Activated CD8-positive, alpha-beta memory T cell treated with anti-CD3 and anti-CD28 coated beads, Interleukin-2, amount 50 U/mL, for 24 hours (primary cell): ENCODE data around the gene AEBP2.
"Not testable (repeated sequence)": the region's sequence is repeated elsewhere in the genome, so short reads cannot be mapped to it uniquely, and the experiment has no call there.

ENCODE experiments used
- DNase-seq: peaks from one replicate; pipeline ENCODE4 v3.0.0-alpha.2; 2020; ENCODE audit errors: extremely low read depth

The AEBP2 gene

DNA sequence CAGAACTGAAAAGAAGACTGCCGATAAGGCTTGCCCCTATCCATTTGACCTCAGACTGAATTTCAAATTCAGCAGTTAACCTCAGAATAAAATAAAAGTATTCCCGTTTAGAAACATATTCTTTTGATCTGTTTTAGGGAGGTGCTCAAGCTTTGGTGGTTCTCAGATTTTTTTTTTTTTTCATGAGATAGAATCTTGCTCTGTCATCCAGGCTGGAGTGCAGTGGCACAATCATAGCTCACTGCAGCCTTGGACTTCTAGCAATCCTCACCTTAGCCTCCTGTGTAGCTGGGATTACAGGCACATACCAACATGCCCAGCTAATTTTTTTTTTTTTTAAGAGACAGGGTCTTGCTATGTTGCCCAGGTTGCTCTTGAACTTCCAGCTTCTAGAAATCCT lies 15.5 kb downstream of the AEBP2 start:
- DNase-seq = no peak

DNA sequence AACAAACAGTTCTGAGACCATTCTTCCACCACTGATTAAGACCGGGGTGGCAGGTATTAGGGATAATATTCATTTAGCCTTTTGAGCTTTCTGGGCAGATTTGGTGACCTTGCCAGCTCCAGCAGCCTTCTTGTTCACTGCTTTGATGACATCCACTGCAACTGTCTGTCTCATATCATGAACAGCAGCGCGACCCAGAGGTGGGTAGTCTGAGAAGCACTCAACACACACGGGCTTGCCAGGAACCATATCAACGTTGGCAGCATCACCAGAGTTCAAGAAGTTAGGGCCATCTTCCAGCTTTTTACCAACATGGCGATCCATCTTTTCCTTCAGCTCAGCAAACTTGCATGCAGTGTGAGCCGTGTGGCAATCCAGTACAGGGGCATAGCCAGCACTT lies 16.9 kb downstream of the AEBP2 start:
- DNase-seq = no peak

DNA sequence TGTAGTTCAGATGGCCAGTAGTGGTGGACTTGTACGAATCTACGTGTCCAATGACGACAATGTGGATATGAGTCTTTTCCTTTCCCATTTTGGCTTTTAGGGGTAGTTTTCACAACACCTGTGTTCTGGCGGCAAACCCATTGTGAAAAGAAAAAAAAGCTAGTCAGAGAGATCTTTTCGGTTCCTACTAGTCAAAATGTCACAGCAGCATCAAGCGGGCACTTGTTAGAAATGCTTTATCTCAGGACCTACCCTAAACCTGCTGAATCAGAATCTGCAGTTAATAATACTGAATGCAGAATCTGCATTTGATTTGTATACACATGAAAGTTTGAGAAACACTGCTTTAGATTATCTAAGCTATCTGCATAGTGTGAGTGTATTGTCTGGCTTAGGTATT lies 18.3 kb downstream of the AEBP2 start:
- no peak for DNase-seq

DNA sequence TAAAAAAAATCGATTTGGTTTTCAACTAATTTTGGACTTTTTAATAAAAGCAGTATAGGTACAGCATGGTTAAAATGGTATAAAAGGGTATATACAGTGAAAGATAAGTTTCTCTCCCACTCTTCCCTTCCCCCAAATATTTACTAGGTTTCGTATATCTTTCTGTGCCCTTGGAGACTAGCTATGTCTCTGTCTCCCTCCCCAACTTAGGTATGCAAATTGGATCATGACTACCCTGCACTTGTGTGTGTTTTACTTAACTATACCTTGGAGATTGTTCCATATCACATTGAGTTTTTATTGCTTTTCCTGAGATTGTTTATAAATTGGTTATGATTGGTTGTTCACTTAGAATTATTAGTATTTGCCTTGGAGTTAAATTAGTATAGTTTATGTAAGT lies 19.4 kb downstream of the AEBP2 start:
- no peak for DNase-seq

DNA sequence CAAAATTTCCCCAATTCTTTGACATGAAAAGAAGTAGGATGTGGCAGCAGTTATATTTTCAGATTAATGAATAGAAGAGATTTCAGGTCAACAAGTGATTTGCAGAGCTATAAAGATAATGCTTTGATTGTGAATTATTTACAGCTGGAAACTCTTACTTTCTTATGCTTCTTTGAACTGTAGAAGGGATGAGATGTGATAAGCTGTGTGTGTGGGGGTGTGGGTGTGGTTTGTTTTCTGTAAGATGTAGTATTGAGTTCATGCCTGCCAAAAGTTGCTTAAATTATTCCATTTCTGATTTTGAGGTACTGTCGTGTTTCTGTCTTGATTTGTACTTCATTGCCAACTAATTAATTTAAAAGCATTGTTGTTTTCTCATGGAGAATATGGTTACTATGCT lies 22.7 kb downstream of the AEBP2 start:
- DNase-seq = no peak

DNA sequence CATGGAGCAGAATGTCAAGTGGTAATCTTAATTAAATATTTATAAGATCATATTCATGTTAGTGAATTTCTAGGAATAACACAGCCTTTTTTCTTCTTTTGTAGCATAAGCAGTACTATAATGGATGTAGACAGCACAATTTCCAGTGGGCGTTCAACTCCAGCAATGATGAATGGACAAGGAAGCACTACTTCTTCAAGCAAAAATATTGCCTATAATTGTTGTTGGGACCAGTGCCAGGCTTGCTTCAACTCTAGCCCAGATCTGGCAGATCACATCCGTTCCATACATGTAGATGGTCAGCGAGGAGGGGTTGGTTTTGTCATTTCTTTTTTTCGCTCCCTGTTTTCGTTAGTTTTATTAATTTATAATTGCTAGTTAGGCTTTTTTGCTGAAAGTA lies 23.1 kb downstream of the AEBP2 start:
- DNase-seq = no peak

DNA sequence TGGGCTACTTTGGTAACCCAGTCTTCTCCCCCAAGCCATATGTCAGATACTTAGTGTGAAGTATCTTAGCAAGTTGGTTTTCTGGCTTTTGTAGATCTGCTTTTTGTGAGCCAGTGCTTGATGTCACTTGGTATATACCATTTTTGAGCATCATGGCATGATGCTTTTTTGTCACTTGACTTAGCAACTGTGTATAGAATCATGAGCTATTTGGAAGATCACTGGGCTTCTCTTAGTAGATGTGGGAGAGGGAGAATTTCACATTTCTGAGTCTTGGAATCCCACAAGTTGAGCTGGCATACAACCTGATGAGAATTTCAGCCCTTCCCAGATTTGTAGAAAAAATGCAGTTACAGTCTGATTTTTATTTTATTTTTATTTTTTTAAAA lies 24.9 kb downstream of the AEBP2 start:
- no peak for DNase-seq

DNA sequence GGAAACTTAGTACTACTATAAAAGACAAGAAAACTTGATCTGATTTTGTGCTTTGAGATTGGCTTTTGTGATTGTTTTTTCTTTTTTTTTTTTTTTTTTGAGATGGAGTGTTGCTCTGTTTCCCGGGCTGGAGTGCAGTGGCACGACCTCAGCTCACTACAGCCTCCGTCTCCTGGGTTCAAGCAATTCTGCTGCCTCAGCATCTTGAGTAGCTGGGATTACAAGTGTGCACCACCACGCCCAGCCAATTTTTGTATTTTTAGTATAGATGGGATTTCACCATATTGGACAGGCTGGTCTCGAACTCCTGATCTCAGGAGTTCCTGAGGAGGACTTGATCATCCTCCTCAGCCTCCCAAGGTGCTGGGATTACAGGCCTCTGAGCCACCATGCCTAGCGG lies 26.4 kb downstream of the AEBP2 start:
- no peak for DNase-seq

DNA sequence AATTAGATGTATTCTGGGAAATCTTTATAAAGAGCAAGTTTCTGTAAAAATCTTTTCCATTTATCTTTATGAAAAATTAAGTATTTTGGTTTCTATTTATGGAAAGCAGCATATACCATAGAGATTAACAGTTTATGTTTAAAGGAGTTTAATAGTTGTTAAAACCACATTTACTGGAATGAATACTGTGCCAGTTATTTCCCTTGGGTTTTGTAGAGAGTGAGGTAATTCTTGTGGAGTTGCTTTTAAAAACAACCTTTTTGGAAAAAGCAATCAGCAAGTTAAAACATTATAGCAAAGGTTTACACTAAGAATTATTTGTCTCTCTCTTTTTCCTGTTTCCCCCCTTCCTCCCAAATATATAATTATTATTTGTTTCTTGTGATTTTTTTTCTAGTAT lies 34.9 kb downstream of the AEBP2 start:
- no peak for DNase-seq

DNA sequence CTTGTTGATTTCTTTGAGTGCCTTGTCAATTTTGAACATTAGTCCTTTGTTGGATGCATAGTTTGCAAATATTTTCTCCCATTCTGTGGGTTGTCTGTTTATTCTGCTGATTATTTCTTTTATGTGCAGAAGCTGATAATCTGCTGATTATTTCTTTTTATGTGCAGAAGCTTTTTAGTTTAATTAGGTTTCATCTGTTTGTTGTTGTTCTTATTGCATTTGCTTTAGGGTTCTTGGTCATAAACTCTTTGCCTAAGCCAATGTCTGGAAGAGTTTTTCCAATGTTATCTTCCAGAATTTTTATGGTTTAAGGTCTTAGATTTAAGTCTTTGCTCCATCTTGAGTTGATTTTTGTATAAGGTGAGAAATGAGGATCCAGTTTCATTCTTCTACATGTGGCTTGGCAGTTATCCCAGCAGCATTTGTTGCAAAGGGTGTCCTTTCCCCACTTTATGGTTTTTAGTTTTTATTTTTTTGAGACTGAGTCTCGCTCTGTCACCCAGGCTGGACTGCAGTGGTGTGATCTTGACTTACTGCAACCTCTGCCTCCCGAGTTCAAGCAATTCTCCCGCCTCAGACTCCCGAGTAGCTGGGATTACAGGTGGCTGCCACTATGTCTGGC lies 36.7 kb downstream of the AEBP2 start:
- DNase-seq = not testable (repeated sequence)

DNA sequence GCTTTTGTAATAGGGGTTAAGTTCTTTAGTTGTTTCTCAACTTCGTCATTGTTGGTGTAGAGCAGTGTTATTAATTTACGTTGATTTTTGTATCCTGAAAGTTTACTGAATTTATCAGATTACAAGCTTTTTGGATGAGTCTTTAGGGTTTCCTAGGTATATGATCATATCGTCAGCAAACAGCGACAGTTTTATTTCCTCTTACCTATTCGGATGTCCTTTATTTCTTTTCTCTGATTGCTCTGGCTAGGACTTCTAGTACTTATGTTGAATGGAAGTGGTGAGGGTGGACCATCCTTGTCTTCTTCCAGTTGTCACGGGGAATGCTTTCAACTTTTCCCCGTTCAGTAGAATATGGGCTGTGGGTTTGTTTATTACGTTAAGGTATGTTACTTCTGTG lies 37.8 kb downstream of the AEBP2 start:
- DNase-seq = no peak

DNA sequence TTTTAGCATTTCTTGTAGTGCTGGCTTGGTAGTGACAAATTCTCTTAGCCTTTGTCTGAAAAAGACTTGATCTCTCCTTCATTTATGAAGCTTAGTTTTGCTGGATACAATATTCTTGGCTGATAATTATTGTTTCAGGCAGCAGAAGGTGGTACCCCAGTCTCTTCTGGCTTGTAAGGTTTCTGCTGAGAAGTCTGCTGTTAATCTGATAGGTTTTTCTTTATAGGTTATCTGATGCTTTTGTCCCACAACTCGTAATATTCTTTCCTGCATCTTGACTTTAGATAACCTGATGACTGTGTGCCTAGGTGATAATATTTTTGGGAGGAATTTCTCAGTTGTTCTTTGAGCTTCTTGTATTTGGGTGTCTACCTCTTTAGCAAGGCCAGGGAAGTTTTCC lies 41.2 kb downstream of the AEBP2 start:
- DNase-seq = no peak

DNA sequence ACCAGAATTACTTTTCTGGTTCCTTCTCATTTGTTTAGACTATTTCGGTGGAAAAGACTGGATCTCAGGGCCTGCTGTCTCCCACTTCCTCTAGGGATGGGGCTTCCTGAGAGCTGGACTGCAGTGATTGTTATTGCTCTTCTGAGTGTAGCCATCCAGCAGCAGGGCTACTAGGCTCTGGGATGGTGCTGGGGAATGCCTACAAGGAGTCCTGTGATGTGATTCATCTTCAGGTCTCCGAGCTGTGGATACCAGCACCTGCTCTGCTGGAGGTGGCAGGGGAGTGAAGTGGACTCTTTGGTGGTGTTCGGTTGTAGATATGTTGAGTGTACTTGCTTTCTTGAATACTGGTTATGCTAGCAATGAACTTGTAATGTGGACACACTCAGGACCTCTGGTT lies 42.7 kb downstream of the AEBP2 start:
- no peak for DNase-seq

DNA sequence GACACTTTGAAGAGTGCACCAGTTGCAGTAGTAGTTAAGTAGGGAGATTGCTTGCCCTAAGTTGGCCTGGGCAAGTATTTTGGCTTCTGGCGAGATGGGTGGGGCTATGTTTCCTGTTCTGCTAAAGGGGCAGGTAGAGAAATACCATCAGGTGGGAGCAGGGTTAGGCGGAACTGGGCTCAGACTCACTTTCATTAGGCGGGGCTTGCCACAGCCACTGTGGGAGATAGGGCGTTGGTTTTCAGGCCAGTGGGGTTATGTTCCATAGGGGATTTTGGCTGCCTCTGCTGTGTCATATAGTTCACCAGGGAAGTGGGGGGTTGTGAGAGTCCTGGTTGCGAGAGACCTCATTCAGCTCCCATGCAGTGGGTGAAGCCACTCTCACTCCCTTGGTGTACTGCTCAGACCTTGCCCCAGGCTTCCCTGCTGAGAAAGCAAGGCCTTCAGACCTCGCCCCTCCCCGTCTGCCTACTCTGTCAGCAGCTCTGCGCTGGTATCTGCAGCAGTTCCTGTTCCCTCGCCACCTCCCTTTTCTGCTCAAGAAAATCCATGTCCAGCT lies 43.3 kb downstream of the AEBP2 start:
- peak; percentile 37 for DNase-seq

DNA sequence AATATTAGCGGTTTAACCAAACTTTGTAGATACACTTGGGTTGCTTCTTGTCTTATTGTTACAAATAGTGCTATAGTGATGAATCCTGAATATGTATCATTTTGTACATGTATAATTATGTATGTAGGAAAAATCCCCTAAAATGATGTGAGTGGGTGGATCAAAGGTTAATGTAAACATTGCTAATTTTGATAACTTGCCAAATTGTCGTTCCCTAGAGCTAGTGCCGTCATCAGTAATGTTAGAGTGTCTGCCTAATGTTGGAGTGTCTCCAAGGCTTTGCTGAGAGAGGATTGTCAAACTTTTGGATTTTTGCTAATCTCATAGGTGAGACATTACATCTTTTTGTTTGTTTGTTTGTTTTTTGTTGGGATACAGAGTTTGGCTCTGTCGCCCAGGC lies 44.4 kb downstream of the AEBP2 start:
- no peak for DNase-seq

DNA sequence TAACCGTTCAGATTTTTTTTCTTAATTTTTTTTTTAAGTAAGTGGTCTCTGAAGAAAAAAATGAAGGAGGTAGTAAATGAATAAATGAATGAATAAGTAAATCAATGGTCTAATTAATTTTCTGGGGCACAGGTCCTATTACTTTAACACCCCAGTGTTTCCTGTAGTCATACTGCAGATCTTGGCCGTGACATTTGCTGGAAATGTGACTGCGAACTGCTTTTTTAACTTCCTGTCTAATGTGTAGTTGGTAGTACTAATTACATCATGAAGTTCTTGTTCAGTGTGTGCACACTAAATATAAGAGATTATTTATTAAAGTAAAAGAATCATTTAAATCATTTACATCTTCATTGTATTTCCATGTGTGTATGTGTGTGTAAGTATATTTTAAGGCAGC lies 45.4 kb downstream of the AEBP2 start:
- no peak for DNase-seq

DNA sequence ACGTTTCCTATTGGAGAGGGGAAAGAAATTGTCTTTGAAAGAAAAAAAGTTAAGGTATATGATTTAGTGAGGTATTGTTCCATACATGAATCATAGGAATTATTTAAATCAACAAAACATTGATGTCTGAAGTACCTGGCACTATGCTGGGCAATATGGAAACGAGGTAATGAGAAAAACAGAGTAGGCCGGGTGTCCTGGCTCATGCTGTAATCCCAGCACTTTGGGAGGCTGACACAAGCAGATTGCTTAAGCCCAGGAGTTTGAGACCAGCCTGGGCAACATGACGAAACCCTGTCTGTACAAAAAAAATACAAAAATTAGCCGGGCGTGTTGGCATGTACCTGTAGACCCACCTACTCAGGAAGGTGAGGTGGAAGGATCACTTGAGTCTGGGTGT lies 45.9 kb downstream of the AEBP2 start:
- DNase-seq = no peak

DNA sequence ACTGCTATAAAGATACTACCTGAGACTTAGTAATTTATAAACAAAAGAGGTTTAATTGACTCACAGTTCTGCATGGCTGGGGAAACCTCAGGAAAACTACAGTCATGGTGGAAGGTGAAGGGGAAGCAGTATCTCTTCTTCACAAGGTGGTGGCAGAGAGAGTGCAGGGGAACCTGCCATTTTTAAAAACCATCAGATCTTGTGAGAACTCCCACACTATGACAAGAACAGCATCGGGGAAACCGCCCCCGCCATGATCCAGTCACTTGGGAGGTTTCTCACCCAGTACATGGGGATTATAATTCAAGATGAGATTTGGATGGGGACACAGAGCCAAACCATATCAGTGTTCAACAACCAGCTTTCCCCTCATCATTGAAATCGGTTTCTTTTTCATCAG lies 49.9 kb downstream of the AEBP2 start:
- no peak for DNase-seq

DNA sequence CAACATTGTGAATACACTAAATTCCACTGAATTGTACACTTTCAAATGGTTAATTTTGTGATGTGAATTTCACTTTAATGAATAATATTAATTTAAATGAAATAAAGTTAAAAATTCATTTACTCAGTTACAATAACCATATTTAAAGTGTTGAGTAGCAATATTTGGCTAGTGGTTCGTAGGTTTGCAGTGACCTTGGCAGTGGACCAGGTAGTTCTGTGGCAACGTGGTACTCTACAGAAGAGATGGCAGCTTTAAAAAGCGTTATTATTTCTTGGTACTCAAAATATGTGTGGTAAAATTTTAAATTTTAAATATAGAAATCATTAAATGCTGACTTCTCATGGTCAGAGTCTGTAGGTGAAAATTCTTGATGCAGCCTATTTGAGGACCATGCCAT lies 51.6 kb downstream of the AEBP2 start:
- DNase-seq = no peak

DNA sequence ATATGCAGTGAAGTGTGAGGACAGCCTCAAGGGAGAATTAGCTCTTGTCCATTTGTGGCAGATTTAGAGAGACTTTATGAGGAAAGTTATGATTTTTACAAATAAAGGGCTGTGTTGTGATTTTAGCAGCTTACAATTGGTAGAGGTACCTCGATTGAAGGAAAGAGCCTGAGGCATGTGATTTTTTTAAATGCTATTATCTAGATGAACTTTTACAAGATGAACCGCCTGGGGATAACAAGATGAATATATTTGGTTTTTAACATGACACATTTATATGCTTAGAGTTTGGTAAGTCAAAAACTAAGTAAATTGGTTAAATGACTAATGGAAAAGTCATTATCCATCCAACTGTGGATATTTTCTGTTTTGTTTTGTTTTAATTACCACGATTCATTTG lies 52.6 kb downstream of the AEBP2 start:
- no peak for DNase-seq

DNA sequence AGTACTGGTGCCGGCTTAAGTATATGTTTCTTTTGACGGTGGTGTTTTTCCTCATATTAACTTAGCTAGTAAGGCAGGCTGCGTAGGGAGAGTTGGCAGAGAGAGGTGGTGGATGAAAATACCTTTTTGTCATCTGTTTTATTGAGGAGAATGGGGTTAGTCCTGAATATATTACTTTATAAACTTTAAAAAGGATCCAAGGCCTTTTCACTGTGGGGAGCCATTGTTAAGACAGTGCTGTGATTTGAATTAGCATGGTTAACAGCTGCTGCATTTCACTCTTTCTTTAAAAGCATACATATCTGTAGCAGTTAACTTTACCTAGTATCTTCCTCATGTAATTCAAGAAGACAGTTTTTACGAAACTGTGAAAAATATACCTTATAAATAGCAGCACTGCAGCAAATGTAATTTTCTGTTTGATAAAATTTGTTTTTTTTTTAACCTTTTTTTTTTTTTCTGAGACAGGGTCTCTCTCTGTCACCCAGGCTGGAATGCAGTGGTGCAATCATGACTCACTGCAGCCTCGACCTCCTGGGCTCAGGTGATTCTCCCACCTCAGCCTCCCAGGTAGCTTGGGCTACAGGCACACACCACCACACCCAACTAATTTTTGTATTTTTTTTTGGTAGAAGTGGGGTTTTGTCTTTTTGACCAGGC lies 57.1 kb downstream of the AEBP2 start:
- no peak for DNase-seq

DNA sequence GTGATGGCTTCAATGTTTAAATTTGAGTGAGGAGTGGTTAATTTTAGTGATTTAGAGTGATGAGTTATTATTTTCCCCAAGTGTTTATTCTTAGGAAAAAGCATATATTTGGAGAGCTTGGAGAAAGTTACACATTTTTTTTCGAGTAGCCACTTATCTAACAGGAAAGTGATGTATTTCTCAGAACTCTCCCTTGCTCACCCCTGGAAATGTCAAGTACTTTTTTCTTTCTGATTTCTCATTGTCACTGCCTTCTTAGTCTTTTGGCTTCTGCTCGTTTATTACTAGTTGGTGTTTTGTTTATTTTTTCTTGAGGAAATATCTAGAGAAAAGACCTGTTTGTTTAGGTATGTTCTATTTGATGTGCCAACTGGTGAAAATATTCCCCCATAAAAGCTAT lies 58.8 kb downstream of the AEBP2 start:
- DNase-seq = no peak

DNA sequence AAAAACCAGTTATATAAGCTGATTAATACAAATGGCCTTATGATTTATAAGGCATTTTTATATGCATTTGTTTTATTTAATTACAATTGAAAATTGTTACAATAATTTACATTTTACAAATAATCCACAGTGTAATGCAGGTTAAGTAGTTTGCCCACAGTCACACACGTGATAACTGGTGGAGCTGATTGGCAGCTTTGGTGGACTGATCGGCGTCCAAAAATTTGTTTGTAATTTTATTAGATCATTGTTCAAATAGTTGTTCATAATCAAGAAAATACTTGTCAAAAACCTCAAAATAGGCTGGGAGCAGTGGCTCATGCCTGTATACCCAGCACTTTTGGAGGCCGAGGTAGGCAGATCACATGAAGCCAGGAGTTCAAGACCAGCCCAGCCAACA lies 59.7 kb downstream of the AEBP2 start:
- no peak for DNase-seq

DNA sequence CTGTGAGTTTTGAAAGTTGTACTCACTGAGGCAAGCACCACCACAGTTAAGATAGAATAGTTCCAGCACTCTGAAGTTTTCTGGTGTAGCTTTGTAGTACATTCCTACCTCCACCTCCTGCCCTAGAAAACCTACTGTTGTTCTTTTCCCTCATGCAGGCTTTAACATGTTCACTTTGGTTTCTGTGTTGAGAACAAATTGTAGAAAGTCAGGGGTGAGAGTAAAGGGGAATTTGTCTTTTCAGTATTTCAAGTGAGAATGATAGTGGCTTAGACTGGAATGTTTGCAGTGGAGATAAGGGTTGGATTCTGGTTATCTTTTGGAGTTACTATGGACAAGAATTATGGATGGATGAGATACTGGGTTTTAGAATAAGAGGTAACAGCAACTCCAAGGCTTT lies 67.2 kb downstream of the AEBP2 start:
- DNase-seq = no peak
